Right lobe of liver (tissue), 6 donors: ENCODE data around the gene FADS6. TPM values are rescaled to one million over a fixed set of nuclear protein-coding genes. Genes with fewer than 3 reads are reported as not detected.

Experiments used
- ATAC-seq, 4 donors: fragments of 200-7000 bp; cut with Tn5 transposase; one replicate each; pipeline ENCODE4 v1.9.1; 2020; ENCODE audit warnings: mild to moderate bottlenecking in 4 of 4, moderate library complexity in 4 of 4
- DNase-seq, 3 donors: peaks; one replicate each; pipeline ENCODE4 v3.0.0-alpha.2; 2020
- H3K27ac ChIP-seq, 3 donors: fragments of 200-600 bp; one replicate each; pipeline ENCODE4 v1.8.0; 2022
- H3K27me3 ChIP-seq, 2 donors: fragments of 200-600 bp; one replicate each; pipeline ENCODE4 v1.8.0; 2022
- H3K36me3 ChIP-seq, 4 donors: fragments of 200-600 bp; sonication (generic) in 1 of 4; one replicate each; pipeline versions ENCODE4 v1.5.1 to v1.8.0; 2017 to 2022; ENCODE audit warnings: control low read depth in 1 of 4
- H3K4me1 ChIP-seq, 4 donors: fragments of 200-600 bp; sonication (generic) in 1 of 4; one replicate each; pipeline versions ENCODE4 v1.5.1 to v1.8.0; 2017 to 2022; ENCODE audit warnings: control low read depth in 1 of 4
- H3K4me3 ChIP-seq, 3 donors: fragments of 200-600 bp; one replicate each; pipeline ENCODE4 v1.8.0; 2022
- H3K9me3 ChIP-seq, 4 donors: fragments of 200-600 bp; sonication (generic) in 1 of 4; one replicate each; pipeline versions ENCODE4 v1.5.1 to v1.8.0; 2017 to 2022; ENCODE audit warnings: control low read depth in 1 of 4
- POLR2A ChIP-seq: fragments of 450-650 bp; IDR thresholded peaks from one replicate; pipeline ENCODE4 v1.6.1; 2017; ENCODE audit warnings: antibody characterized with exemption, mild to moderate bottlenecking
- WGBS: methylation state at CpG from one replicate; pipeline ENCODE4 v1.1.6; 2018; ENCODE audit warnings: low coverage, low lambda C conversion rate; ENCODE audit not compliant: insufficient coverage; ENCODE audit errors: missing lambda C conversion rate; 5-methylcytosine and 5-hydroxymethylcytosine counted together
- intact Hi-C, 2 donors: fragments of 100-400 bp; cut with DNase I; formaldehyde crosslinking; loops; one replicate each; pipeline versions ENCODE4 v1.11.2 to v1.14.1; 2022
- total RNA-seq, 6 experiments: library from RNA; depleted of rRNA in 2 of 6; stranded (reverse); fragments of >200 nt in 2 of 6; fragmentation: NEBNext Ultra II Directional in 3 of 6; extraction: Animal tissue kit (Norgen Biotek cat#: 25700) in 3 of 6; gene quantifications; one replicate each; pipeline versions ENCODE4 v1.1.0 to v1.2.4, GENCODE V29; 2016 to 2023
- TF ChIP-seq, protein P1 (sequence below), 4 donors: fragments of 200-600 bp in 3 of 4; fragments of 450-650 bp in 1 of 4; IDR thresholded peaks; one replicate each; pipeline versions ENCODE4 v1.5.1 to v1.8.0; 2016 to 2022; ENCODE audit warnings: antibody characterized with exemption in 4 of 4, mild to moderate bottlenecking in 2 of 4
- donor health status: DM: no; HTN: yes; CAD: no.
- donor health status: DM: no; HTN: no; CAD: no.
- donor health status: DM: no; HTN: no; CAD: no.
- donor health status: DM: no; HTN: yes; CAD: no.
- donor health status: DM: no; HTN: yes; CAD: no.

FADS6 gene
- total RNA-seq, 6 experiments from 2014 or later = 2.1 to 6.1 (median 3.7) TPM

DNA sequence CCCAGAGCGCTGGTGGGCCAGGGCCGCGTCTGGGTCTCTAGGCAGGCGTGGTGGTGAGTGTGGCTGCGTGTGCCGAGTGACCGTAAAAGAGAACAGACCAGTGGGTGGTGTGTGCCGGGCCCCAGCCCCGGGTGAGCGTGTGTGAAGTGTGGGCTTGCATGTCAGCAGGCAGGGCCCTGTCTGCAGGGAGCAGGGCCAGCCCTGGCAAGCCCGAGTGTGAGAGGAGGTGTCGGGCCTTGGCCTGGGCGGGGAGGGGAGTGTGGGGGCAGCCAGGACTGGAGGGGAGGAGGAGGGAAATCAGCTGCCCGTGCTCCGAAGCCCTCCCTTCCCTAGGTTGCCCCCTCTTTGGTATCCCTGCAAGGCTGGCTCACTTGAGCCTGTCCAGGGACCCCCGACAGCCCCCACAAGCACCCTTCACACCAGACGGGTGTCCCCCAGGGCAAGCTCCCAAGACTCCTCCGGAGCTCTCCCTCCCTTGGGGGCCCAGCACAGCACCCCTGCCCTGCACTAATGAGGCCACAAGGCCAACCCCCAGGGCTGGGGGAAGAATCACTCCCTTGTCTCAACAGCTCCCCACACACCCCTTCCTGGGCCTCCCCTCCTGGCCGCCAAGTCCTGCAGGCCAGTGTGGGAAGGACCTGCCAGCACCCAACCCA is 27.7 kb upstream of the FADS6 start:
- H3K4me3 ChIP-seq = no peak overlapping the region
- ATAC-seq (no peak), DNase-seq (no peak)
- no peaks in the 10 kb centered on the region for H3K9me3 ChIP-seq
- peaks cover 0 to 12% (median 4%) of the 10 kb centered on the region in 4 donors for H3K4me1 ChIP-seq
- peaks cover 0 to 22% of the 10 kb centered on the region in 2 donors for H3K27me3 ChIP-seq
- WGBS = 0% methylated on average over 1 of the region's 19 CpGs
- no peaks in the 10 kb centered on the region for H3K36me3 ChIP-seq
- H3K27ac ChIP-seq = no peak overlapping the region
- intact Hi-C loops = loop anchor here in 1 of 2 donors (5.0 kb wide), 1 partner anchor 36 kb away; no protein-coding TSS in a partner anchor
- no peak for TF ChIP-seq POLR2A
- TF ChIP-seq, protein P1, sequence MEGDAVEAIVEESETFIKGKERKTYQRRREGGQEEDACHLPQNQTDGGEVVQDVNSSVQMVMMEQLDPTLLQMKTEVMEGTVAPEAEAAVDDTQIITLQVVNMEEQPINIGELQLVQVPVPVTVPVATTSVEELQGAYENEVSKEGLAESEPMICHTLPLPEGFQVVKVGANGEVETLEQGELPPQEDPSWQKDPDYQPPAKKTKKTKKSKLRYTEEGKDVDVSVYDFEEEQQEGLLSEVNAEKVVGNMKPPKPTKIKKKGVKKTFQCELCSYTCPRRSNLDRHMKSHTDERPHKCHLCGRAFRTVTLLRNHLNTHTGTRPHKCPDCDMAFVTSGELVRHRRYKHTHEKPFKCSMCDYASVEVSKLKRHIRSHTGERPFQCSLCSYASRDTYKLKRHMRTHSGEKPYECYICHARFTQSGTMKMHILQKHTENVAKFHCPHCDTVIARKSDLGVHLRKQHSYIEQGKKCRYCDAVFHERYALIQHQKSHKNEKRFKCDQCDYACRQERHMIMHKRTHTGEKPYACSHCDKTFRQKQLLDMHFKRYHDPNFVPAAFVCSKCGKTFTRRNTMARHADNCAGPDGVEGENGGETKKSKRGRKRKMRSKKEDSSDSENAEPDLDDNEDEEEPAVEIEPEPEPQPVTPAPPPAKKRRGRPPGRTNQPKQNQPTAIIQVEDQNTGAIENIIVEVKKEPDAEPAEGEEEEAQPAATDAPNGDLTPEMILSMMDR (IDR thresholded peaks at IDR 0.05) = no peak

DNA sequence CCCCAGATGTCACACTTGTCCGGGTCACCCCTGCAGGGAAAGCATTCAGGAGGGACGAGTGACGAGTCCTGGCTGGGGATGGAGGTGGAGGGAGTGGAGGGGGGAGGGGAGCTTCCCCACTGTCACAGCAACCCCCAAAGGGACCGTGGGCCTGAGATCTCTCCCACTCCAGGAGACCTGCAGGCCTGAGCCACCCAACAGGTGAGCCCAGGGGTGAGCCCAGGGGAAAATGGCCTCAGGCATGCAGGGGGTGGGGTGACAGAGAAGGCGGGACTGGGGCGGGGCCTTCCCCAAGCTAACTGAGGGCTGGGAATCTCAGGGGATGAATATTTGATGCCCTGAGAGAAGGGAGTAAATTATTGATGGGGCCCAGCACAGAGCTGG is 27.2 kb upstream of the FADS6 start:
- DNase-seq (no peak), ATAC-seq (no peak)
- WGBS = 67% methylated on average over 2 of the region's 6 CpGs
- peaks cover 0 to 12% (median 4%) of the 10 kb centered on the region in 4 donors for H3K4me1 ChIP-seq
- intact Hi-C loops = loop anchor here in 1 of 2 donors (5.0 kb wide), 1 partner anchor 37 kb away; no protein-coding TSS in a partner anchor
- H3K27me3 ChIP-seq = peaks cover 0 to 22% of the 10 kb centered on the region in 2 donors
- no peak for TF ChIP-seq POLR2A
- TF ChIP-seq, protein P1 (IDR thresholded peaks at IDR 0.05) = no peak
- no peaks in the 10 kb centered on the region for H3K36me3 ChIP-seq
- H3K4me3 ChIP-seq = no peak overlapping the region
- H3K9me3 ChIP-seq = no peaks in the 10 kb centered on the region
- H3K27ac ChIP-seq = no peak overlapping the region

- no peak for ATAC-seq
- H3K4me3 ChIP-seq = no peak overlapping the region
- WGBS = 90% methylated on average over 2 of the region's 27 CpGs
- no peak for DNase-seq
- peaks cover 0 to 12% (median 4%) of the 10 kb centered on the region in 4 donors for H3K4me1 ChIP-seq
- intact Hi-C loops = loop anchor here in 1 of 2 donors (5.0 kb wide), 1 partner anchor 37 kb away; no protein-coding TSS in a partner anchor
- H3K36me3 ChIP-seq = no peaks in the 10 kb centered on the region
- peaks cover 0 to 22% of the 10 kb centered on the region in 2 donors for H3K27me3 ChIP-seq
- TF ChIP-seq, protein P1 (IDR thresholded peaks at IDR 0.05) = no peak
- TF ChIP-seq POLR2A = no peak
- H3K9me3 ChIP-seq = no peaks in the 10 kb centered on the region
- H3K27ac ChIP-seq = no peak overlapping the region
These were observed 26.8 kb upstream of the FADS6 start for GRCh38 chr17:74920306-74920620.

- TF ChIP-seq, protein P1 (IDR thresholded peaks at IDR 0.05) = peak; percentile 7 to 42 (median 28)
- no peak for TF ChIP-seq POLR2A
- intact Hi-C loops = loop anchor here in 1 of 2 donors (5.0 kb wide), 1 partner anchor 38 kb away; no protein-coding TSS in a partner anchor
- H3K27me3 ChIP-seq = peaks cover 0 to 16% of the 10 kb centered on the region in 2 donors
- no peaks in the 10 kb centered on the region for H3K9me3 ChIP-seq
- peaks cover 0 to 12% (median 4%) of the 10 kb centered on the region in 4 donors for H3K4me1 ChIP-seq
- H3K36me3 ChIP-seq = no peaks in the 10 kb centered on the region
- no peak overlapping the region for H3K4me3 ChIP-seq
- DNase-seq = no peak
- ATAC-seq = peak; percentile 18 to 51 (median 42)
- WGBS = 70% methylated on average over 15 of the region's 67 CpGs
- H3K27ac ChIP-seq = no peak overlapping the region
These were observed 26.2 kb upstream of the FADS6 start for GRCh38 chr17:74919440-74920305.
